DMS114 treated with DMSO at 0.1 percent for 48 hours (cell line): Measurements from ENCODE around the gene ABRACL.
"Not testable (repeated sequence)": the region's sequence is repeated elsewhere in the genome, so short reads cannot be mapped to it uniquely, and the experiment has no call there.

Experiments
- DNase-seq: peaks from one replicate; lab custom pipeline; 2025; ENCODE audit not compliant: unreplicated experiment; lab: John Stamatoyannopoulos, UW

The ABRACL gene, protein sequence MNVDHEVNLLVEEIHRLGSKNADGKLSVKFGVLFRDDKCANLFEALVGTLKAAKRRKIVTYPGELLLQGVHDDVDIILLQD

GRCh38 chr6:139028658-139029469 lies at the start of gene ABRACL:
TSS of gene ABRACL (plus strand) at chr6:139028745. CDS start at chr6:139034161, 5,416 bp downstream.
- DNase-seq: peak; percentile 19

DNA sequence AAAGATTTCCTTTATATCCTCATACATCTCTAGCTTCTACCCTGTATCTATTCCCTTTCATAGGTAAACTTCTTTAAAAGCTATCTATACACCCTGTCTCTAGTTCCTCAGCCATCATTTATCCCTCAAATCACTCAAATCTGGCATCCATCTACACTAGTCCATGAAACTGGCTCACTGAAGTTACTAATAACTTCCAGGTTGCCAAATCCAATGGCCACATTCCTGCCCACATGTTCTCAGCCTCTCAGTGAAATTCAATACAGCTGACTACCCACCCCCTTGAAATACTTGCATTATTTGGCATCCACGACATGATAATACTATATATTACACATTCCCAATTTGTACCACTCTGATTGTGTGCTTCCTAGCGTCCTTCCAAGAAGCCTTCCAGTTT lies 49.2 kb upstream of the ABRACL start:
- DNase-seq: no peak

- no peak for DNase-seq
These were observed 48.5 kb upstream of the ABRACL start for GRCh38 chr6:138979813-138980668.

DNA sequence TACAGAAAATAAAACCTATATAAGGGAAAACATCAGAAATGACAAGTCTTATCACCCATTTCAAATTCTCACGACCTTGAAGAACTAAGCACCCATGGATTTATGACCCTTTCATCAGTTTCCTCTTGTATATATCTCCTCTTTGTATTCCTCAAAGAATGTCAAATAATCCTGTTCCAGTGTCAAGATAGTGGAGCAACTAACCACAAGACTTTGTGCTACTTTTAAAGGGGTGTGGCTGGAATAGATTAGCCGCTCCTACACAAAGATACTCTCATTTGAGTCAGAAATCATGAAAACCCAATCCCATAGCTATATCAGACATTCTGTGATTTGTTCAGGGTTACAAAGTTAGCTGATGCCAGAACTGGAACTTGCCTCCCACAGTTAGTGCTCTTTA lies 47.1 kb upstream of the ABRACL start:
- no peak for DNase-seq

- no peak for DNase-seq
These were observed 42.0 kb upstream of the ABRACL start for GRCh38 chr6:138986578-138986977.

- no peak for DNase-seq
These were observed 41.4 kb upstream of the ABRACL start for GRCh38 chr6:138987080-138987642.

DNA sequence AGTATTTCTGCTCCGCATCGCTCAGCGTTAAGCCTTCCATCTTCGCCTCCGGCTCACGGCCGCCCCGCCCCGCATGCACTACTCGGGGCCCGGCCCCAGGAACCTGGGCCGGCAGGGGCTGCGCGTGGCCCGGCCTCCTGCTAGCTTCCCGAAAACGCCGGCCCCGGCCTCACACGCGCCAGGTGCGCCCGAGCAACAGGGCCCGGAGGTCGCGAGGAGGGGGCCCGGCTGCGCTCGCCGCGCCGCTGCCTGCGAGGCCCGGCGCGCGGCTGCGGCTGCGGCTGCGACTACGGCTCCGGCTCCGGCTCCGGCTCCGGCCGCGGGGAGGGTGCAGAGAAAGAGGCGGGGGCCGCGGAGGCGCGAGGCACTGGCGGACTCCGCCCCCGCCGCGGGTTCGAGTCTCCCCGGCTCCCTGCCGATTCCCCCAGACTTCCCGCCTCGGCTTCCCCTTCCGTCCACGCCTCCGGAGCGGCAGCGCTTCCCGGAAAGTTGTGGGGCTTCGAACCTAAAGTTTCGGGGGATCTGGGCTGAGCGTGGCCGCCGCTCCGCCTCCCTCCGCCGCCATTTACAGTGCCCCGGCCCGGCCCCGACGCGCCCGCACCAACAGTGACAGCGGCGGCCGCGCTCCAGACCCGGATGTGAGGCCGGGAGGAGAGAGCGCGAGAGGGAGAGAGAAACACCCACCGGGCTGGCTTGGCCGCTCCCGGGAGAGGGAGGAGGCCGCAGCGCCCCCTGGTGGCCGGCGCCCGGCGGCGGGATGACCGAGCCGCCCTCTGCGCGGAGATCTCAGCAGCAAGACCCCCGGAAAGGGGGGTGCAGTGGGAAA lies 40.7 kb upstream of the ABRACL start, which contains the start of gene REPS1:
TSS of gene REPS1 (minus strand) at position 611 of the 826 bp plus-strand sequence. CDS start at position 40, 571 bp downstream.
- peak; percentile 69 for DNase-seq

- no peak for DNase-seq
These were observed 40.1 kb upstream of the ABRACL start for GRCh38 chr6:138988469-138988834.

- no peak for DNase-seq
These were observed 39.2 kb upstream of the ABRACL start for GRCh38 chr6:138989098-138989983.

DNA sequence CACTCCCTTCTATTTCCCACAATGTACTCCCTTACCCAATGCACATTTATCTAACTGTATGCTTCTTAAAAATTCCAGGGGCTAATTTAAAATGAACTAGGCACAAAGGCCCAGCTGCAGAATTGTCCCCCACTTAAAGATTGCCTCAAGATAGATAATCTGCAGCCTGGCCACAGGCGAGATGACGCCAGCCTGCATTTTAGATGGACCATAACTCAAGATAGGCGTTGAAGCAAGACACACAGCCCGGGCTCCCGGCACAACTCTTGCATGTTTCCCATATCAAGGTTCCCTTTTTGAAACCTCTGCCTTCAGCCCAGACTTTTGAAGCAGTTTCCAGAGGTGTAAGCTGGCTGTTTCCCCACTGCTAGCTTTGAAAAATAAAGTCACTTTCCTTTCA lies 37.3 kb upstream of the ABRACL start:
- DNase-seq: no peak

DNA sequence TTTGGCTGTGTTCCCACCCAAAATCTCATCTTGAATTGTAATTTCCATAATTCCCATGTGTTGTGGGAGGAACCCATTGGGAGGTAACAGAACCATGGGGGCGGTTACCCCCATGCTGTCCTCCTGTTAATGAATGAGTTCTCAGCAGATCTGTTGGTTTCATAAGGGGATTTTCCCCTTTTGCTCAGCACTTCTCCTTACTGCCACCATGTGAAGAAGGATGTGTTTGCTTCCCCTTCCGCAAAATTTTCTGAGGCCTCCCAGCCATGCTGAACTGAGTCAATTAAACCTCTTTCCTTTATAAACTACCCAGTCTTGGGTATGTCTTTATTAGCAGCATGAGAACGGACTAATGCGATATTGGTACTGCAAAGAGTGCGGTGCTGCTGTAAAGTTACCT lies 35.6 kb upstream of the ABRACL start:
- DNase-seq: not testable (repeated sequence)

DNA sequence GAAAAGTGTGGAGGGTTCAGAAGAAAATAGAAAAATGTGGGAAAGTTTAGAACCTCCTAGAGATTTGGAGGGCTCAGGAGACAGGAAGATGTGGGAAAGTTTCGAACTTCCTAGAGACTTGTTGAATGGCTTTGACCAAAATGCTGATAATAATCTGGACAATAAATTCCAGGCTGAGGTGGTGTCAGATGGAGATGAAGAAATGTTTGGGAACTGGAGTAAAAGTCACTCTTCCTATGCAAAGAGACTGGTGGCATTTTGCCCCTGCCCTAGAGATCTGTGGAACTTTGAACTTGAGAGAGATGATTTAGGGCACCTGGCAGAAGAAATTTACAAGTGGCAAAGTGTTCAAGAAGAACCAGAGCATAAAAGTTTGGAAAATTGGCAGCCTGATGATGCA lies 35.1 kb upstream of the ABRACL start:
- not testable (repeated sequence) for DNase-seq

DNA sequence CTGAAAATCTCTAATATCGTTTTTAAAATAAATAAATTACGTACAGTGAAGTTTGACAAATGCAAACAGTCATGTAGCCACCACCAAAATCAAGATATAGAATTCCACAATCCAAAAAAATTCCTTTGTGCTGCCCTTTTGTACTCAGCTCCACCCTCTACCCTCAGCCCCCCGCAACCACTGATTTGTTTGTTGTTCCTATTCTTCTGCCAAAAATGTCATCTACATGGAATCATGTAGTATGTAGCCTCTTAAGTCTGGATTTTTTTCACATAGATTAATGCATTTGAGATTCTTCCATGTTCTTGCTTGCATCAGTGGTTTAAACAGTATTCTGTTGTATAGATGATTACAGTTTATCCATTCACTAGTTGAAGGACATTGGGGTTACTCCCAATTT lies 32.0 kb upstream of the ABRACL start:
- DNase-seq: no peak

DNA sequence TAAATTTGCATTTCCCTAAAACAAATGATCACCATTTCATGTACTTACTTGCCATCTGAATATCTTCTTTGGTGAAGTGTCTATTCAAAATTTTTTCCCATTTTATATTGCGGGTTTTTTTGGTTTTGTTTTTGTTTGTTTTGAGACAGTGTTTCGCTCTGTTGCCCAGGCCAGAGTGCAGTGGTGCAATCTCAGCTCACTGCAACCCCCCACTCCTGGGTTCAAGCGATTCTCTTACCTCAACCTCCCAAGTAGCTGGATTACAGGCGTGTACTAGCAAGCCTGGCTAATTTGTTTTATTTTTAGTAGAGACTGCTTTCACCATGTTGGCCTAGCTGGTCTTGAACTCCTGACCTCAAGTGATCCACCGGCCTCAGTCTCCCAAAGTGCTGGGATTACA lies 31.4 kb upstream of the ABRACL start:
- no peak for DNase-seq

DNA sequence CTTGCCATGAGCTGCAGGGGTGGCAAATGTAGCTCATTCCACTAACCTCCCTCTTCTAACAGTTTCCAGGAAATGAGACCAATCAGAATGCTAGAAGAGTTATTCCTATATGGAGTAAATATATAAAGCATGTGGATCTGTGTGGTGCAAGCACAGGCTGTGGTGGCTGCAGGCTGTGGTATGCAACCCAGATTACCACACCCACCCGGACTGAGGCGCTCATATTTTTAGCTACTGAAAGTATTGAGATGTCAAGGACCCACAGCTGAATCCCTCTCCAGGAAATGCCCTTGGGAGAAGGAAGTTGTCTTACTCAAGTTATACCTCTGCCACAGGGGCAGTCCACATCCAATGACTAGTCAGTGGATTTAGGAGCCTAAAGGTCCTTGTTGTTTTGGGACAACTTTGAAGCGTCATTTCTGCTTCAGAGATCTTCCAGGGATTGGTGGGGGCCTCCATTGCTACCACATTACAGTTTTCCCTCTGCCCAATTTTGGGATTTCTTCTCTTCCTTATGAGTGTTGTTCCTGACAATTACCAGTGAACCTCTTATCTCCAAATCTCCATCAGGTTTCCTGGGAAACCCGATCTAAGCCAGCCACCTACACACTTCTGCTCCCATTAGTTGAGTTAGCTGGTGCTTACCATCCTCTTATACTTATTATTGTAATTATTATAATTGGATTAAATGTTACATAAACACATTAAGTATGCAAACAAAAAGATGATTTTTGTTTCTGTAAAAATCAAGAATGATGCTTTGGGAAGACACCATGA lies 28.4 kb upstream of the ABRACL start:
- DNase-seq: no peak

GRCh38 chr6:139003751-139004150 lies 24.8 kb upstream of the ABRACL start:
- DNase-seq: no peak

DNA sequence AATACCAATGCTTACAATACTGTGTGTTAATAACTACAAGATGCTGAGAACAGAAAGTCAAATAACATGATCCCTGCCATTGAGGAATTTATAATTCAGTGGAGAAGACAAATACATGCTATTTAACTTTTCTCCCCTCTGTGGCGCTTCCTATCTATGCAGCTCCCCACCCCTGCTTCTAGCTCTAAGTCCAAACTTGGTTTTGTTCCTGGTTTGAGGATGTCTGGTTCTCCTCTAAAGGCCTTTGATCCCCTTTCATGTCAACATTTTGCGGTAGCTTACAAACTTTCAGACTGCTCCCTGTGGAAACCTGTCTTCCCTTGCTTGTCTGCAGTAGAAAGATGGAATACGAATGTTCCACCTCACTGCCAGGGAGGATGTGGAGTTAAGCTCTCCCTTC lies 22.1 kb upstream of the ABRACL start:
- DNase-seq: no peak

DNA sequence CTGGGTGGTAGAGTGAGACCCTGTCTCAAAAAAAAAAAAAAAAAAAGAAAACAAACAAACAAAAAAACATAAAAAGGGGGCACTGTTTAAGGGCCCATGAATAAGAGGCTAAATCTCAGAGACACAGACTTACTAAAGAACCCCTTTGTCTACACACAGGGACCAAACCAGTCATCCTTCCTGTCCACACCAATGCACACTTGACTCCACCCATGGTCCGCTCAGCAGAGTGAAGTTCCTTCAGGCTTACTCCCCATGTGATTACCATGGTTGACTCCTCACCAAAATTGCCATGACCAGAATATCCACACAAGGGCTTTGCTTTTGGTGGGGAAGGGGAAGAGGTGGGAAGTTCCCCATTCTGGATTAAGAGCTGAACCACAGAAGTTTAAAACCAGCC lies 21.1 kb upstream of the ABRACL start:
- no peak for DNase-seq

- DNase-seq: no peak
These were observed 20.4 kb upstream of the ABRACL start for GRCh38 chr6:139008117-139008516.
